Stimulated activated CD4-positive, alpha-beta T cell treated with anti-CD3 and anti-CD28 coated beads, Interleukin-12 subunit alpha, Interleukin-12 subunit beta, amount 100 ng/mL, for 48 hours (primary cell): ENCODE data around the gene WNT10A.
A peak's percentile ranks its signal among the peaks of the same experiment; 100 is the strongest.

Experiments used
- DNase-seq, 3 donors: peaks; one replicate each; pipeline ENCODE4 v3.0.0-alpha.2; 2020; ENCODE audit warnings: low read depth in 2 of 3, low spot score in 1 of 3

Gene WNT10A

DNA sequence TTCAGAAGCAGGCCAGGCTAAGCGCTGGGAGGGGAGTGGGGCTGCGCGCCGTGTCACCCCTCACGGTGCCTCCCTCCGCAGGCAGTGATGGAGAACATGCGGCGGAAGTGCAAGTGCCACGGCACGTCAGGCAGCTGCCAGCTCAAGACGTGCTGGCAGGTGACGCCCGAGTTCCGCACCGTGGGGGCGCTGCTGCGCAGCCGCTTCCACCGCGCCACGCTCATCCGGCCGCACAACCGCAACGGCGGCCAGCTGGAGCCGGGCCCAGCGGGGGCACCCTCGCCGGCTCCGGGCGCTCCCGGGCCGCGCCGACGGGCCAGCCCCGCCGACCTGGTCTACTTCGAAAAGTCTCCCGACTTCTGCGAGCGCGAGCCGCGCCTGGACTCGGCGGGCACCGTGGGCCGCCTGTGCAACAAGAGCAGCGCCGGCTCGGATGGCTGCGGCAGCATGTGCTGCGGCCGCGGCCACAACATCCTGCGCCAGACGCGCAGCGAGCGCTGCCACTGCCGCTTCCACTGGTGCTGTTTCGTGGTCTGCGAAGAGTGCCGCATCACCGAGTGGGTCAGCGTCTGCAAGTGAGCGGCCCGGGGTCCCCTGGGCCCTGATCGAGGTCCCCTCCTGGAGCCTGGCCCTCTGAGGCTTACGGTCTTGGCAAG, 12.2 kb downstream of the WNT10A start:
- peak; percentile 63 to 77 (median 64) for DNase-seq

DNA sequence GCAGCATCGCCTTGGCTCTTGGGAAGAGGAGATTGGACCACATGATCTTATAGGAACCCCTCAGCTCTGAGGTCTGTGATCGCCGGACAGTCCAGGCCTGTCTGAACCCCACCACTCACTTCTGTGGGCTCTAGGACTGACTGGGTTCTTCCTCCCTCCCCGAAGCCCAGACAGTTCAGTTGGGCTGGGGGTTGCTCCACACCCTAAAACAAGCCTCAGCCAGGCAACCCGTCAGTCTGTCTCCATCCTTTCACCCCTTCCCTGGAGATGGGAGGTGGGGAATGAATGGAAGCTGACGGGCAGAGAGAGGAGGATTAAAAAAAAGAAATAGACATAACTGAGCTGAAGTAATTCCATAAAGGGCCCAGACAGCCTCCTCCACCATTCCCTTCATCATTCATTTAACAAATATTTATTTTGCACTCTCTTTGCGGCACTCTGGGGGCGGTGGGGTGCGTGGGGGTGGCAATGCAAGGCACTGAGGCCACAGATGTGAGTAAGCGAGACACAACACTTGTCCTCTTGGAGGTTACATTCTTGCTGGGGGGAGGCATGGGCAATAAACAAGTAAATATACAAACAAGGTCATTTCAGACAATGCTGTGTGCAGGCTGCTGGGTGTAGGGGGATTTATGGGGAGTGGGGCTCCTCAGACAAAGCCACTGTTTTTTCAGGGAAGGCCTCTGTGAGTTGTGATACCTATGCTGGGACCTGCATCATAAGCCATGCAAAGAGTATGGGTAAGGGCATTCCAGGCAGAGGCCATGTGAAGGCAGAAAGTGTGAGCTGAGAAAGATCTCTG, 12.9 kb downstream of the WNT10A start:
- no peak for DNase-seq

DNA sequence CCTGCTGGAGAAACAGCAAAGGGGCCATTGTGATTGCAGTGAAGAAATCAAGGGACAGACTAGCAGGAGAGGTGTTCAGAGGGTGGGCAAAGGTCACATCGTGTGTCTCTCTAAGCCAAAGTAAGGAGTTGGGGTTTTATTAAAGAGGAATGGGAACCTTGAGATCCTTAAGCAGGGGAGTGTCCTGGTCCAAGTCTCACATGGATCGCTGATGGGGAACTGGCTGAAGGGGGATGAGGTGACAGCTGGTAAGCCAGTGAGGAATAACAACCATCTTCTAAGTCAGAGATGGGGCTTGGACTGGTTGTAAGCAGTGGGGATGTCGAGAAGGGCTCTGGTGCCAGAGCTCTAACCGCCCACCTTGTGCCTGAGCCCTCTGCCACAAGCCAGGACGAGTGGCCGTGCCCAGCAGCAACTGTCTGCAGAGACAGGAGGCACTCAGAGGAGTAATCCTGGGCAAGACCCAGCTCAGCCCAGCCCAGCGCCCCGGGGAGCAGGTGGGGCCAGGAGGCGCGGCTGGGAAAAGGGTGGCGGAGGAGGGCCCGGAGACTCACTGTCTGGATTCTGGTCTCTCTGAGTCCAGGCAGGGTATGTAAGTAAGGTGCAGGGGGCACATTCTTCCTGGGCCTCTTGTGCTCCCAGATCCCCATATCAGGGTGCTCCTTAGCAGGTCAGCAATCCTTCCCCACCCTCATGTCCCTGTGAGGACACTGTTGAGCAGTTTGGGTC, 13.7 kb downstream of the WNT10A start:
- no peak for DNase-seq

DNA sequence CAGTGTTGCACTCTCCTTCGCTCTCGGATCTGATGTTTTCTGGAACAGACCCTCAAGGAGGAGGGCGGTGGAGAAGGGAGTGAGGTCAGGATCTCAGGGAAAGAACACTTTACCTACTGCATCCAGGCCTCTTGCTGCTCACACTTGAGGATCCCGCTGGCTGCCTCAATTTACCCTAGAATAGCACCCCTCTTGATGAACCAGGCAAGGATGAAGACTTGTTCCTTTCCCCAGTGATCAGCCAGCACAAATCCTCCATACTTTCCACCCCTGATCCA, 14.2 kb downstream of the WNT10A start:
- no peak for DNase-seq

DNA sequence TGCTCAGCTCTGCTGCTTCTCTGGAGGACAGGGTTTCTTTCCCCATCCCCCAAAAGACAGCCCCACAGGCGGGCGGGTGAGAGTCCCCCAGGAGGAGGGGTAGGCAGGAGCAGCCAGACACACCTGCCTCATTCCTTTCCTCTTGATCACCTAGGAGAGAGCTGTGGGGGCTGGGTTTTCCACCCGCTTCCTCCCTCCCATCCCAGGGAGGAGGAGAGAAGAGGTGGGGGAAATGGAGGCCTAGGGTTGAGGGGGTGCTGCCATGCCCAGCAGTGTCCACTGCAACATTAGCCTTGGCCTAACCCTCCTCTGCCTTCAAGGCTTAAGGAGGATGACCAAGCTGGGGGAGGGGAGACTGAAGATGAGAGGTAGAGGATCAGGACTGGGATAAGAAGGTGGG, 14.7 kb downstream of the WNT10A start:
- DNase-seq = no peak

DNA sequence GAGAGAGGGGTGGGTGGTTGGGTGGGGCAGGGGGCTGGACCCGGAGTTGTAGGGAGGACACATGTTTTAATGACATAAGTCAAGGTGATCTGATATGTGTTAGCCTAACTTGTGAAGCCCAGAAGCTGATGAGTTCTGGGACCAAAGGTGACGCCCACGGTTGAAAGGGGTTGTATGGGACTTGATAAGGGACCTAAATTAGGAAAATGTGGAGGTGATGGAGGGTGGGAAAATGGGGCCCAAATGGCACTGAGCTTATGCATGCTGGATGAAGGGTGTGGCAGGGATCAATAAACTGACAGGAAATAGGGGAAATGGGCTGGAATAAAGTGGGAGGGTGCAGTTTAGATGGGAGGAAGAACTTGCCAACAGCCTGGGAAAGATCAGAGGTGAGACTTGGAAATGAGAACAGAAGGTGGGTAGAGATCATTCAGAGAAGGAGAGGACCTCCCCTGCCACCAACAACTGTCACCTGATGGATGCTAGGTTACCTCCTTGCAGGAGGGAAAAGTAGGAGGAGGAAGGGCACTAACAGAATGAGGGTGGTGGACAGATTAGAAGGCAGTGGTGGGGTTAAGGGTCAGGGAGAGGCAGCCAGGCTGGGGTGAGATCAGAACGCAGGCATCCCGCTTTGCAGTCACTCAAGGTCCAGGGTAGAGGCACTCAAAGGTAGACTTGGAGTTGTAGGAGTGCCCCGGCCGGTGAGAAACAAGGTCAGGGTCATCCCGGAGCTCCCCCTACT, 15.3 kb downstream of the WNT10A start:
- no peak for DNase-seq

DNA sequence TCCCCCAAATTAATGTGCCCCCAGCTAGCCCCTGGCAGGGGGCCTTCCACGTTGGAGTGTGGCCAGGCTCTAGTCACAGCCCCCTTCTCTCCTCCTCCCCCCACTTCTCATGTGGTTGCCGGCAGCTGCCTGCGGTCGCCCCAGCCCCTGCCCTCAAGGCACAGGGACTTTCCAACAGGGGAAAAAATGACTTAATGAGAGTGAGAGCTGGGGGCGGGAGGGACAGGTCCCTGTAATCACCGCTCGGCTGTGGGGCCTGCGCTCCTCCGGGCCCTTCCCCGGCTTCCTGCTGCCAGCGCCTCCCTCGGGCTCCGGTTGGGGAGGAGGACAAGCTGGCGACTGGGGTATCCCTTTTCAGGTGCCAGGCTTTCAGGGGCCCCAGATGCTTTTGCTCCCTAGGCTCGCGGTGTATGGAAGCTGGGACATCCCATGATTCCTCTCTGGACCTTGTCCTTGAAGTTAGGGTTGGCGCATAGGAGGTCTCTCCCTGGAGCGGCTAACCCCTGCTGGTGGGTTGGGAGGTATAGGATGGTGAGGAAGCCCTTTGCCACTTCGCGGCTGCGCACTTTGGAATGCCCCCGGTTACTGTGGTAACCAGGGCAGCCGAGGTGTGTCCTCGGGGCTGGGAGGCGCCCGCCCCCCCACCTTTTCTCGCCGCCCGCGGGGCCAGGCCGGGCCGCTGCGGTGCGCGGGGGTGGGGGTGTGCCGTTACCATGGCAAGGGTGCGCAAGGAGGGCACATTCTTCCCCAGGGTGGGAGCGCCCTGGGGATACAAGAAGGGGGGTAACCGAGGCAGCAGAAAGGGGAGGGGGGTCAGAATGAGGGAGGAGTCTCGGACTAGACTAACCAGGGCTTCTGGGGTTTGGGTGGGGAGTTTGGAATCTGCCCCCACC, 16.1 kb downstream of the WNT10A start:
- peak; percentile 83 to 85 (median 84) for DNase-seq

DNA sequence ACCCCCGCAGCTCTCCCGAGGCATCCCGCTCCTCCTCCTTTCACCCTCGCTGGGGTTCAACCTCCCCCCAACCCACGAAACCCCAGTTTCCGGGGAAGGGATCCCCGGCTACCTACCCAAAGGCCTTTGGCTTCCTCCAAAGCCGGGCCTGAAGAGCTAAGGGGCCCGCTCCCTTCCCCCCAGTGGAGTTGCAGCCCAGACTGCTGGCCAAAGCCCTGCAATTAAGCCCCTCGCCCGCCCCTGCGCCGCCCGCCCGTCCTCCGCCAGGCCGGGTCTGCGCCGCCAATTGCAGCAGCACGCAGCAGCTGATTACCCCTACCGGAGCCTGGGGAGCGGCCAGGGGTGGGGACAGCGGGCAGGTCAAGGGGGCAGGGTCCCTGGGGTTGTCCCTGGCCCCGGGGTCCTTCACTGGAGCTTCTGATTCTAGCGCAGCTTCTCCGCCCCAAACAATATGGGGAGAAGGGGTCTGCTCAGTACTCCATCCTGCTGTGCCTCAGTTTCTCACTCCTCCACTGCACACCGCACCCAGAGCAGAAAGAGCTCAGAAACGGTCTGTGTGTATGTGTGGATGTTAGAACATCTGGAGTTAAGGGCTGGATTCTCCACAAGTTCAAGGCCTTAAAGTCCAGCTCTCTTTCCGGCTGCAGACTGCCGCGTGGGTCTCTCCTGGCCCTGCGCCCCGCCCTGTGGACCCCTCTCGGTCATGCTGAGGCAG, 16.9 kb downstream of the WNT10A start:
- no peak for DNase-seq

DNA sequence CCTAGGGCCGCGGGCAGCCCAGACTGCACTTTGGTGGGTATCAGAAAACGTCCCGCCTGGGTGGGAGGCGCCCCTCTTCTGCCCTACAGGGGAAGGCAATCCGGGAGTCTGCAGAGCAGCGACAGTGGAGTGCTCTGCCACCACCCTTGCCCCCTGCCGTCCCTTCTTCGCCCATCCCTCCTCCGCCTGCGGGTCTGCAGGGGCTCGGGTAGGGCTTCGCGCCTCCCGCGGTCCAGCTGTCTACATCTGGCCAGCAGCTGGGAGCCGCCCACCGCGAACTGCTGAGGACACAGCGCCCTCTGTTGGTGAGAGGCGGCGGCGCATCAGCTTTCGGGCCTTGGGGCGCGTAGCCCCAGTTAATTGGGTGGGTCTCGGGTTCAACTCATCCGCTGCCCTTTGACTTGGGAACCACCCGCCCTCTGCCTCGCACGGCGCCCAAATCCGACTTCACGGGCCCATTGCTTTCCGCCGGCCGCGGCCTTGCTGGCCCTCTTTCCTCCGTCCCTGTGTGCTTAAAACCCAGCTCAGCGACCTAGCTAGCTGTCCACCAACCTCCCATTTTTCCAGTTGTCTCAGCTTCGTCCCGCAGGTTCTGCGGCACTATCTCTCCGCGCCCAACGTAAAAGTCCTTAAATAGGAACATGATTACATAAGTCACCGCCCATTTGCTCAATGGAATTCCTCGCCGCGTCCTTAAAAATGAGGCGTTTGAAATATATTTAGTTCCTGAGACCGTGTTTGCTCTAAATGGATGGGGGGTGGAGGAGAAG, 17.6 kb downstream of the WNT10A start:
- peak; percentile 68 to 91 (median 76) for DNase-seq

DNA sequence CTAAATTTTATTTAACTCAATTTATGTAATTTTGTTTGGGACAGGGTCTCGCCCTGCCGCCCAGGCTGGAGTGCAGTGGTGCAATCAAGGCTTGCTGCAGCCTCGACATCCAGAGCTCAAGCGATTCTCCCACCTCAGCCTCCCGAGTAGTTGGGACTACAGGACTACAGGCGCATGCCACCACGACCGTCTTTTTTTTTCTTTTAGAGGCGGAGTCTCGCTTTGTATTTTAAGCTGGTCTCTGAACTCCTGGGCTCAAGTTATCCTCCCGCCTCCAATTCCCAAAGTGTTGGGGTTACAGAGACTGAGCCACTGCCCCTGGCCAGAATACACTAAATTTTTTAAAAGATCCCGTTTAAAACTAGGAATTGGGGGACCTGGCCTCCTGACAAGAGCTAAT, 18.5 kb downstream of the WNT10A start:
- no peak for DNase-seq

DNA sequence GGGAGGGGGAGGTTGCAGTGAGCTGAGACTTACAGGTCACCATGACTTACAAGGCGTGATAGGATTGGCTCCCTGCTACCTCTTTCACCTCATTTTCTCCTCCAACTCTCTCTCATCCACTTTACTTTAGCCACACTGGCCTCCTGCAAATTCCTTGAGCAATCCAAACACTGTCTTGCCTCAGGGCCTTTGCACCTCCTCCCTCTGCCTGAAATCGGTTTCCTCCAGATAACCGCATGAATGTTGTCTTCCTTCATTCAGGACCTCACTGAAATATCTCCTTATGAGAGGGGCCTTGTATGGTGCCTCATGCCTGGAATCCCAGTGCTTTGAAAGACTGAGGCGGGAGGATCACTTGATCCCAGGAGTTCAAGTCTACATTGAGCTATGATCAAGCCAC, 21.8 kb downstream of the WNT10A start:
- DNase-seq = no peak

DNA sequence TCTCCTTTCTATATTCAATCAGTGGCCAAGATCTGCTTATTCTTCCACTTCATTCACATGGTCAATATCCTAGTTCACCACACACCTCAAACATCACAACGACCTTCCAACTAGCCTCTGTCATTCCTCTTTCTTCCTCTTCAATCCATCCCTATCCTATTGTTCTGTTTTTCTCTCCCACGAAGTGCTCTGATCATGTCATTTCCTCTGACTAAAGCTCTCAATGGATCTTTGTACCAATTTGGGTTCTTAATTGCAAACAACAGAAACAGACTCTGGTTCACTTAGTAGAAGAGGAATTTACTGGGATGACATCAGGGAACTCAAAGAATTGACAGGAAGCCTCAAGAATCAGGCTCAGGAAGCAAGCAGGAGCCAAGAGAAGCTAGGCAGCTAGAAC, 23.5 kb downstream of the WNT10A start:
- DNase-seq = no peak

DNA sequence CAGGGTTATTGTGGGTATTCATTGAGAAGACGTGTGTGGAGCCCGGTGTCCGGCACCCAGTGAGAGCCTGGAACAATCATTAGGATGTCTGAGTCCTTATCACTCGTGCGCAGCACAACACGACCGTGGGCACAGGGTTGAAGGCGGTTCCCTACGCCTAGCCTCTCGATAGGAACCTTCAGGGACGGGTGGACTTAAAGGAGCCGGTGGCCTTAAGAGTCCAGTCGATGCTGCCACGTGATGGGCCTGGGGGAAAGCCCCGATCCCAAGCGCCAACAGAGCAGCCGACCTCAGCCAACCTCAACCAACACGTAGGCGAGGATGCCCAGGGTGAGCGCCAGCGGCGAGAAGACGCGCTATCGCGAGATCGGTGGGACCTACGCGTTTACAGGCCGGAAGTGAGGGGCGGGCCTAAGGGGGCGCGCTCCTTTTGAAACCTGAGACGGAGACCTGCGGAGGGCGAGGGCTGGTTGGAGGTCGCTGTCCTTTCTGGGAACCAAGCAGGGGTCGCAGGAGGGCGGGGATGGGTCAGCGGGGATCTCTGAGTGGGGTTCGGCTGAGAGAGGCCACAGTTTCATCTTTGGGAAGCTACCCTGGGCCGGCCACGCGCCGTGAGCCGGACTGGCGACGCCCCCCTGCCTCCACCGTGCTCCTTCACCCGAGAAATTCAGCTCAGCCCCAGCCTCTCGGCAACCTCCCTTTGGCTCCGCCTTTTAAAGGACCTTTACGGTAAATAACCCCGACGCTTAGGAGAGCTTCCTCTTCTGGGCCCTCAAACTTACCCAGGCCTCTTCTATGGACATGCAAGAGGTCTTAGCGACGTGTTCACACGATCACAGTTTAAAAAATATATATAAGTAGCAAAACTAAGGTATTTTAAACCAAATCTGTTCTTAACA, 28.3 kb downstream of the WNT10A start:
- peak; percentile 88 to 90 (median 89) for DNase-seq

DNA sequence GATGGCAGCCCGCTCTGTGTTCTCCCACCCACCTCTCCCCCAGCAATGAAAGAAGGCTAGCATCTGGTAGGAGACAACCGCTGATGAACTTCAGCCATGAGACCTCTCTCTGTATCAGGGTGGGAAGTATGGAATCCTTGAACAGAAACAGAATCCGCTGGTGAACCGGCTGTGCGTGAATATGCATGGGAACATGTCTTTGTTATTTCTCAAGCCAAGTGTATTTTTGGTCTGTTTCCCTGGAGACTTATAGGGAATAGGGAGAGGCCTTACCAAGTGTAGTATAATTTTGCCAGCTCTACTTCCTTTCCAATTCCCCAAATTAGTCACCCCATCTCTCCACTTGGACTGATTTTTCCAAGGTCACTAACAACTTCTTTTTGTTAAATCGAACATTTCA, 30.1 kb downstream of the WNT10A start:
- no peak for DNase-seq

DNA sequence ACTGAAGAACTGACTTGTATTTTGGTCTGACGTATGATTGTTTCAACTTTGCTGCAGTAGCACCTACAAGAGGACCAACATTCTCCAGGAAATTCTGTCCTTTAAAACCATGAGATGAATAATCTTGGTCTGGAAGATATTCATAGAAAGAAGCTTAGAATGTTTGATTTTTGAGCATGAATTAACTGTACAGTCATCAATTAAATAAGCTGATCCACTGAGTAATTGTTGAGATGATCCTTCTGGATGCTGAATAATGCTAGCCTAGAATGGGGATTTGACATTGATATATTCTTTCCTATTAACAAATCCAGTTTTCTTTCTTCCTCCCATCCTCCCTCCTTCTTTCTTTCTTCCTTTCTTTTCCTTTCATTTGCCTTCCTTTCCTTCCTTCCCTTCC, 39.9 kb downstream of the WNT10A start:
- DNase-seq = no peak

DNA sequence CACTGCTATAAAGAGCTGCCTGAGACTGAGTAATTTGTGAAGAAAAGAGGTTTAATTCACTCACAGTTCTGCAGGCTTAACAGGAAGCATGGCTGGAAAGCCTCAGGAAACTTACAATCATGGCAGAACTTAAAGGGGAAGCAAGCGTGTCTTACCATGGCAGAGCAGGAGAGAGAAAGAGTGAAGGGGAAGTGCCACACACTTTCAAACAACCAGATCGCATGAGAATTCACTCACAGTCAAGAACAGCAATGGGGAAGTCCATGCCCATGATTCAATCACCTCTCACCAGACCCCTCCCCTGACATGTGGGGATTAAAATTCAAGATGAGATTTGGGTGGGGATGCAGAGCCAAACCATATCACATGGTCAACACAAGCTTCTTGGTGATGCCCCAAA, 44.1 kb downstream of the WNT10A start:
- DNase-seq = no peak

DNA sequence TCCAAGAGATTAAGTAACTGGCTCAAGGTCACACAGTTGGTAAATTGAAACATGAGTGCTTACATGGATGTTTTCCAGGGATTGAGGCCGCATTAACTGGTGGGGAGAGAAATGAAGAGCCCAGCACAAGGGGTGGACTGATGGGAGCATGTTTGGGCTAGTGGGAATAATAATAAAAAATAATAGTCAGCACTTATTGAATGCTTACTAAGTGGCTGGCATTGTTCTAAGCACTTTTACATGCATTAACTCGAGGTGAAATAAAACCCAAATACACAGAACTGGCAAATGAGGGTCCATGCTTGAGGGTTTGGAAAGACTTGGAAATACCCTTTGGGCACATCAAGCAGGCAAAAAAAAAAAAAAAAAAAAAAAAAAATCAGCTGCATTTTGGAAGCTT, 44.8 kb downstream of the WNT10A start:
- DNase-seq = no peak

DNA sequence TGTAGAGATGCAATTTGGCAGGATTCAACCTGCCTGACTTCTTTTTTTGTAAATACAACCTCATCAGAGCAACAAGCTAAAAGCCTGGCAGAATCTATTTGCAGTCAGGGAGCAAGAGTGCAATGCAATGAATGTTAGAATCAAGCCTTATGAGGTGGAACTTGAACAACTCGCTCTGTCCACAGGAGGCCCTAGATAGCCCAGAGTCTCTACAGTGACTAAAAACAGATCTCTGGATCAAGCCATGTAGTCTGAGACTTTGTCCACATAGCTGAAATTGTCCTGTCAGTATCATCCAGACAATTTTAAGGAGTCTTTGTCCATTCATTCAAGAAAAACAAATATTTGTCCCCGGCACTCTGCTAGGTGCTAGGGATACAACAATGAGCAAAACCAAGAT, 46.8 kb downstream of the WNT10A start:
- DNase-seq = no peak
